ENCODE data around the gene MIX23.

Gene MIX23

DNA sequence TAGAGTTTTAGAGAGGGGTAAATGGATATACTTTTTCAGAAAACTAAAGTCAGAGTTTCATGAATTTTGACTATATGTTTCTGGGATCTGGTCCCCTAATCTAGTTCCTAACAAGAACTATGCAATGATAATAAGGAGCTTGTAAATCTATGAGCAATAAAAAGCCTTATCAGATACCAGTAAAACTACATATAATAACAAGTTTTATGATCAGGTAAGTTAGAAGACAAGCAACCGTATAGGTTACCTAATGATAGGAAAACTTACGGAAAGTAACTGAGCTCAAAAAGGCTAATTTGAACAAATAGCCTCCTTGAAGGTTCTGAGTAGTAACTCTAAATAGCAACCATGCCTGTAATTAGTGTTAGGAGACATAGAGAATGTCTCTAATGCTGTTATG lies 21.0 kb downstream of the MIX23 start:
- Histone ChIP-seq H3K79me2 (ENCODE audit: insufficient read depth, low read length) (no peaks in the 10 kb centered on the region), H3K4me3 (ENCODE audit: low read length, poor library complexity, severe bottlenecking) (no peak overlapping the region), H2AFZ (ENCODE audit: low read length) (no peak overlapping the region), H3F3A (ENCODE audit: low read depth) (no peaks in the 10 kb centered on the region), H4K20me1 (ENCODE audit: insufficient read depth, low read length, poor library complexity, severe bottlenecking) (no peaks in the 10 kb centered on the region), H3K36me3 (ENCODE audit: insufficient read depth, low read length) (peaks cover 35% of the 10 kb centered on the region; the same call in 1 of the 2 replicates), H3K9me2 (replicated peaks; ENCODE audit: low read depth, low read length) (no peaks in the 10 kb centered on the region), H3K4me2 (ENCODE audit: low read depth, low read length, poor library complexity, severe bottlenecking) (no peak overlapping the region), H3K9ac (ENCODE audit: low read depth, low read length, poor library complexity, severe bottlenecking) (no peak overlapping the region), H3K27me3 (ENCODE audit: insufficient read depth, low read length, poor library complexity, severe bottlenecking) (no peaks in the 10 kb centered on the region), H3K4me1 (ENCODE audit: insufficient read depth, low read length, poor library complexity, severe bottlenecking) (no peaks in the 10 kb centered on the region), H3K9me3 (ENCODE audit: insufficient read depth, low read depth, low read length) (no peaks in the 10 kb centered on the region)
- no peak for TF ChIP-seq EZH2phosphoT487 (IDR thresholded peaks at IDR 0.05; ENCODE audit: borderline replicate concordance)
- TF ChIP-seq, protein P1, sequence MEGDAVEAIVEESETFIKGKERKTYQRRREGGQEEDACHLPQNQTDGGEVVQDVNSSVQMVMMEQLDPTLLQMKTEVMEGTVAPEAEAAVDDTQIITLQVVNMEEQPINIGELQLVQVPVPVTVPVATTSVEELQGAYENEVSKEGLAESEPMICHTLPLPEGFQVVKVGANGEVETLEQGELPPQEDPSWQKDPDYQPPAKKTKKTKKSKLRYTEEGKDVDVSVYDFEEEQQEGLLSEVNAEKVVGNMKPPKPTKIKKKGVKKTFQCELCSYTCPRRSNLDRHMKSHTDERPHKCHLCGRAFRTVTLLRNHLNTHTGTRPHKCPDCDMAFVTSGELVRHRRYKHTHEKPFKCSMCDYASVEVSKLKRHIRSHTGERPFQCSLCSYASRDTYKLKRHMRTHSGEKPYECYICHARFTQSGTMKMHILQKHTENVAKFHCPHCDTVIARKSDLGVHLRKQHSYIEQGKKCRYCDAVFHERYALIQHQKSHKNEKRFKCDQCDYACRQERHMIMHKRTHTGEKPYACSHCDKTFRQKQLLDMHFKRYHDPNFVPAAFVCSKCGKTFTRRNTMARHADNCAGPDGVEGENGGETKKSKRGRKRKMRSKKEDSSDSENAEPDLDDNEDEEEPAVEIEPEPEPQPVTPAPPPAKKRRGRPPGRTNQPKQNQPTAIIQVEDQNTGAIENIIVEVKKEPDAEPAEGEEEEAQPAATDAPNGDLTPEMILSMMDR (conservative IDR thresholded peaks at IDR 0.05; ENCODE audit: low read length), result no peak

DNA sequence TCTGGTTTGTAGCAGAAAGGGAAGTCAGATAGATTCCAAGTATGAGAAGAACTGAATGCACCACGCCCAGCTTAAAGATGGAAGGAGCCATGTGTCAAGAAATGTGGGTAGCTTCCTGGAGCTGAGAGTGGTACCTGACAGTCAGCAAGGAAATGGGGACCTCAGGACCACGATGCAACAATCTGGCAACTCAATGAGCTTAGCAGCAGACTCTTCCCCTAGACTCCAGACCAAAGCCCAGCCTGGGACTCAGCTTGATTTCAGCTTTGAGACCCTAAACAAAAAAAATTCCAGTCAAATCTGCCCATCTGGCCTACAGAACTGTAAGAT lies 24.4 kb downstream of the MIX23 start:
- H3K4me1 ChIP-seq (ENCODE audit: insufficient read depth, low read length, poor library complexity, severe bottlenecking), result peaks cover 6% of the 10 kb centered on the region
- no peaks in the 10 kb centered on the region for H3K9me2 ChIP-seq (replicated peaks; ENCODE audit: low read depth, low read length)
- H3K4me2 ChIP-seq (ENCODE audit: low read depth, low read length, poor library complexity, severe bottlenecking), result no peak overlapping the region
- no peaks in the 10 kb centered on the region for H3F3A ChIP-seq (ENCODE audit: low read depth)
- H3K9ac ChIP-seq (ENCODE audit: low read depth, low read length, poor library complexity, severe bottlenecking), result no peak overlapping the region
- no peaks in the 10 kb centered on the region for H4K20me1 ChIP-seq (ENCODE audit: insufficient read depth, low read length, poor library complexity, severe bottlenecking)
- no peak overlapping the region for H3K4me3 ChIP-seq (ENCODE audit: low read length, poor library complexity, severe bottlenecking)
- peaks cover 13% of the 10 kb centered on the region; the same call in 1 of the 2 replicates for H3K36me3 ChIP-seq (ENCODE audit: insufficient read depth, low read length)
- H2AFZ ChIP-seq (ENCODE audit: low read length), result no peak overlapping the region
- no peaks in the 10 kb centered on the region for H3K9me3 ChIP-seq (ENCODE audit: insufficient read depth, low read depth, low read length)
- no peak for TF ChIP-seq EZH2phosphoT487 (IDR thresholded peaks at IDR 0.05; ENCODE audit: borderline replicate concordance)
- TF ChIP-seq, protein P1 (conservative IDR thresholded peaks at IDR 0.05; ENCODE audit: low read length), result no peak
- no peaks in the 10 kb centered on the region for H3K27me3 ChIP-seq (ENCODE audit: insufficient read depth, low read length, poor library complexity, severe bottlenecking)
- H3K79me2 ChIP-seq (ENCODE audit: insufficient read depth, low read length), result no peaks in the 10 kb centered on the region

DNA sequence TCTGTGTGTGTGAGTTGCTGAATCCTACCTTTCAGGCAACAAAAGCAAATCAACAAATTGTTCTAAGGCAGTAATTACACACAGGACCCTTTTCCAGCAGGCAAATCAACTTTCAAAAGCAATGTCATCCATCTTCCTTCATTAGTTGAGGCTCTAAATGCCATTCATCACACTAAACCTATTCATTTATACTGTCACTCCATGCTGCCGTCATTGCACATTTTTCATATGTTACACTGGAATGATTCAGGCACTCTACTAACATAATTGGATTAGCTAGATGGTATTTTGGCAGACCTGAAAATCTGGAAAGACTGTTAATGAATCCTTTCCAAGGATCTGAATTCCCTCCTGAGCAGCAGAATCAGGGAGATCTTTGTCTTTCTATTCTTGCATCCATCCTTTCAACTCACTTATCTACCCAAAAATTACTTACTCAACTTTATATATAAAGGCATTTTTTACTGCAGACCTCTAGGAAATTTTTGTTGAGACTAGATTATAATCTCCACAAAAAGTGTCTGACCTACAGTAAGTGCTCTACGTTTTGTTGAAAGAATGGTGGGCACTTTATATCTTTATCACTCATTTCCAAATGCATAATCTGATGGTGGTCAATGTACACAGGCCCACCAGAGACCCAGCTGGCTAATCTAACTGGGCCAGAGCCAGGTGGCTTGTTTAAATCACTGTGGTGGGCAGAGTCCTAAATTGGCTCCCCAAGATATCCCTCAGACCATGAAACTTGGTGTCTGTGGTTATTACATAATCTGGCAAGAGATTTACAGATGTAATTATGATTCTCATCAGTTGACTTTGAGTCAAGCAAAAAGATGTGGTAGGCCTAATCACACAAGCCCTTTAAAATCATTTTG lies 25.0 kb downstream of the MIX23 start:
- Histone ChIP-seq H3K36me3 (ENCODE audit: insufficient read depth, low read length) (peaks cover 11% of the 10 kb centered on the region; the same call in 1 of the 2 replicates), H3K4me3 (ENCODE audit: low read length, poor library complexity, severe bottlenecking) (no peak overlapping the region), H3K4me1 (ENCODE audit: insufficient read depth, low read length, poor library complexity, severe bottlenecking) (peaks cover 6% of the 10 kb centered on the region), H2AFZ (ENCODE audit: low read length) (no peak overlapping the region), H3K27me3 (ENCODE audit: insufficient read depth, low read length, poor library complexity, severe bottlenecking) (no peaks in the 10 kb centered on the region), H4K20me1 (ENCODE audit: insufficient read depth, low read length, poor library complexity, severe bottlenecking) (no peaks in the 10 kb centered on the region), H3K9me2 (replicated peaks; ENCODE audit: low read depth, low read length) (no peaks in the 10 kb centered on the region), H3K4me2 (ENCODE audit: low read depth, low read length, poor library complexity, severe bottlenecking) (no peak overlapping the region), H3F3A (ENCODE audit: low read depth) (no peaks in the 10 kb centered on the region), H3K9ac (ENCODE audit: low read depth, low read length, poor library complexity, severe bottlenecking) (no peak overlapping the region), H3K9me3 (ENCODE audit: insufficient read depth, low read depth, low read length) (no peaks in the 10 kb centered on the region), H3K79me2 (ENCODE audit: insufficient read depth, low read length) (no peaks in the 10 kb centered on the region)
- TF ChIP-seq, protein P1 (conservative IDR thresholded peaks at IDR 0.05; ENCODE audit: low read length), result no peak
- no peak for TF ChIP-seq EZH2phosphoT487 (IDR thresholded peaks at IDR 0.05; ENCODE audit: borderline replicate concordance)
